SJCRH30 (cell line): ENCODE measurements around the gene ZNF44. TPM values are rescaled to one million over a fixed set of nuclear protein-coding genes. Genes with fewer than 3 reads are reported as not detected.

Experiments used
- DNase-seq, 2 experiments: peaks; one replicate each; pipeline ENCODE4 v3.0.0-alpha.2; 2015 to 2020
- H3K27ac ChIP-seq: fragments of 250-450 bp; sonication (Bioruptor Pico); 2 replicates; pipeline ENCODE4 v1.5.1; 2020; ENCODE audit warnings: mild to moderate bottlenecking, moderate library complexity
- H3K27me3 ChIP-seq: fragments of 250-450 bp; sonication (Bioruptor Pico); 2 replicates; pipeline ENCODE4 v1.5.1; 2020; ENCODE audit warnings: mild to moderate bottlenecking, moderate library complexity
- H3K36me3 ChIP-seq: fragments of 250-450 bp; sonication (Bioruptor Pico); 2 replicates; pipeline ENCODE4 v1.5.1; 2020; ENCODE audit warnings: mild to moderate bottlenecking, moderate library complexity
- H3K4me1 ChIP-seq: fragments of 250-450 bp; sonication (Bioruptor Pico); 2 replicates; pipeline ENCODE4 v1.5.1; 2020; ENCODE audit warnings: mild to moderate bottlenecking, moderate library complexity
- H3K4me3 ChIP-seq: fragments of 250-450 bp; sonication (Bioruptor Pico); 2 replicates; pipeline ENCODE4 v1.5.1; 2020; ENCODE audit warnings: mild to moderate bottlenecking, moderate library complexity
- H3K9me3 ChIP-seq: fragments of 250-450 bp; sonication (Bioruptor Pico); replicated peaks from 2 replicates; pipeline ENCODE4 v1.5.1; 2020; ENCODE audit warnings: mild to moderate bottlenecking, moderate library complexity
- total RNA-seq: library from RNA; depleted of rRNA; stranded (reverse); fragments of >200 nt; shearing (Covaris generic); gene quantifications from 2 replicates; pipeline ENCODE4 v1.2.3, GENCODE V29; 2014; rRNA removed

ZNF44 gene
- total RNA-seq, 1 experiment from 2014 or later = 8.7 TPM

- Histone ChIP-seq H3K4me1 (no peaks in the 10 kb centered on the region), H3K27me3 (no peaks in the 10 kb centered on the region), H3K4me3 (no peak overlapping the region), H3K9me3 (peaks cover 5% of the 10 kb centered on the region; the same call in 1 of the 2 replicates), H3K36me3 (no peaks in the 10 kb centered on the region), H3K27ac (no peak overlapping the region)
- no peak for DNase-seq
These were observed 63.6 kb downstream of the ZNF44 start for GRCh38 chr19:12230751-12231733.

GRCh38 chr19:12229990-12230389 is 64.7 kb downstream of the ZNF44 start:
- no peak overlapping the region for H3K4me3 ChIP-seq
- no peaks in the 10 kb centered on the region for H3K27me3 ChIP-seq
- H3K9me3 ChIP-seq = peaks cover 5% of the 10 kb centered on the region; the same call in 1 of the 2 replicates
- H3K4me1 ChIP-seq = no peaks in the 10 kb centered on the region
- no peak for DNase-seq
- H3K36me3 ChIP-seq = no peaks in the 10 kb centered on the region
- H3K27ac ChIP-seq = no peak overlapping the region

DNA sequence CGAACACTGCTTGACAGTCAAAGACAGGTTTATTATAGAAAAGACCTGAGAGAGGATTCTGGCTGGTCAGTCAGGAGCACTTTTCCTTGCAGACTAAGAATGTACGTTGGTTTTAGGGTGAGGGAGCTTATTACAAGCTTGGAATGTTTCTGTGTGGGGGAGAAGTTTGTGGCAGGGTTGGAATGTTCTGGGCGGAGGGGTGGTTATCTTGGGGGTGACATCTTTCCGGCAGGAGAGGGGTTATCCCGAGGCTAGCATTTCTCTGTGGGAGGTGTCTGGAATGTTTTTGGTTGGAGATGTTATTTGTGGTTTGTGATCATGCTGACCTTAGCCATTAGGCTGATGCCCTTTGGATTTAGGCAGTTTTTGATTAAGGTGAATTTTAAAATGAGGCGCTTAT is 70.0 kb downstream of the ZNF44 start:
- no peak for DNase-seq
- Histone ChIP-seq H3K4me3 (no peak overlapping the region), H3K4me1 (no peaks in the 10 kb centered on the region), H3K36me3 (no peaks in the 10 kb centered on the region), H3K27me3 (no peaks in the 10 kb centered on the region), H3K27ac (no peak overlapping the region), H3K9me3 (peaks cover 2% of the 10 kb centered on the region; the same call in 1 of the 2 replicates)

GRCh38 chr19:12222980-12223630 is 71.6 kb downstream of the ZNF44 start:
- Histone ChIP-seq H3K36me3 (no peaks in the 10 kb centered on the region), H3K27me3 (no peaks in the 10 kb centered on the region), H3K9me3 (no peaks in the 10 kb centered on the region; the same call in none of the 2 replicates), H3K4me1 (no peaks in the 10 kb centered on the region), H3K27ac (no peak overlapping the region), H3K4me3 (no peak overlapping the region)
- no peak for DNase-seq

Other genes with a start within 250 kb of the ZNF44 start
- gene ZNF878, start 241.9 kb downstream of the ZNF44 start, total RNA-seq = 4.9 and 5.5 TPM in 2 replicates
- 13.4 and 15.4 TPM in 2 replicates for gene ZNF844, start 230.2 kb downstream of the ZNF44 start, total RNA-seq
- 6.9 and 9.2 TPM in 2 replicates for gene ZNF20, start 154.5 kb downstream of the ZNF44 start, total RNA-seq
- 25.7 and 26.0 TPM in 2 replicates for gene ZNF625, start 138.1 kb downstream of the ZNF44 start, total RNA-seq
- 20.6 and 21.7 TPM in 2 replicates for gene ZNF136, start 131.8 kb downstream of the ZNF44 start, total RNA-seq
- gene ZNF563, start 38.8 kb upstream of the ZNF44 start, total RNA-seq = 2.4 and 3.6 TPM in 2 replicates
- 4.7 and 5.4 TPM in 2 replicates for gene ZNF442, start 70.8 kb upstream of the ZNF44 start, total RNA-seq
- gene ZNF799, start 106.4 kb upstream of the ZNF44 start, total RNA-seq = 7.5 and 8.0 TPM in 2 replicates
- 10.8 and 12.0 TPM in 2 replicates for gene ZNF443, start 146.1 kb upstream of the ZNF44 start, total RNA-seq
- 10.6 and 13.3 TPM in 2 replicates for gene ZNF709, start 189.9 kb upstream of the ZNF44 start, total RNA-seq